Measurements from ENCODE around the gene SHC2.
"Not testable (repeated sequence)": the region's sequence is repeated elsewhere in the genome, so short reads cannot be mapped to it uniquely, and the experiment has no call there.

The SHC2 gene

DNA sequence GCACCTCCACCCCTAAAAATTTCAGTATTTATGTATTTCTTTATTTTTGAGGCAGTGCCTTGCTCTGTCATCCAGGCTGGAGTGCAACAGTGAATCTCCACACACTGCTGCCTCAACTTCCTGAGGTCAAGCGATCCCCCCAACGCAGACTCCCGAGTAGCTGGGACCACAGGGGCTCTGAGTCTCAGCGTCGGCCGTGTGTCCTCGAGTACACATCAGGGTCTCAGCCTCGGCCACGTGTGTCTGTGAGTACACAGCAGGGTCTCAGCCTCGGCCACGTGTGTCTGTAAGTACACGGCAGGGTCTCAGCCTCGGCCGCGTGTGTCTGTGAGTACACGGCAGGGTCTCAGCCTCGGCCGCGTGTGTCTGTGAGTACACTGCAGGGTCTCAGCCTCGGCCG, 73.1 kb downstream of the SHC2 start:
- DNase-seq: no peak

DNA sequence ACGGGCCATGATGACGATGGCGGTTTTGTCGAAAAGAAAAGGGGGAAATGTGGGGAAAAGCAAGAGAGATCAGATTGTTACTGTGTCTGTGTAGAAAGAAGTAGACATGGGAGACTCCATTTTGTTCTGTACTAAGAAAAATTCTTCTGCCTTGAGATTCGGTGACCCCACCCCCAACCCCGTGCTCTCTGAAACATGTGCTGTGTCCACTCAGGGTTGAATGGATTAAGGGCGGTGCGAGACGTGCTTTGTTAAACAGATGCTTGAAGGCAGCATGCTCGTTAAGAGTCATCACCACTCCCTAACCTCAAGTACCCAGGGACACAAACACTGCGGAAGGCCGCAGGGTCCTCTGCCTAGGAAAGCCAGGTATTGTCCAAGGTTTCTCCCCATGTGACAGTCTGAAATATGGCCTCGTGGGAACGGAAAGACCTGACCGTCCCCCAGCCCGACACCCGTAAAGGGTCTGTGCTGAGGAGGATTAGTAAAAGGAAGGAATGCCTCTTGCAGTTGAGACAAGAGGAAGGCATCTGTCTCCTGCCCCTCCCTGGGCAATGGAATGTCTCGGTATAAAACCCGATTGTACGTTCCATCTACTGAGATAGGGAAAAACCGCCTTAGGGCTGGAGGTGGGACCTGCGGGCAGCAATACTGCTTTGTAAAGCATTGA, 74.1 kb downstream of the SHC2 start:
- not testable (repeated sequence) for DNase-seq

DNA sequence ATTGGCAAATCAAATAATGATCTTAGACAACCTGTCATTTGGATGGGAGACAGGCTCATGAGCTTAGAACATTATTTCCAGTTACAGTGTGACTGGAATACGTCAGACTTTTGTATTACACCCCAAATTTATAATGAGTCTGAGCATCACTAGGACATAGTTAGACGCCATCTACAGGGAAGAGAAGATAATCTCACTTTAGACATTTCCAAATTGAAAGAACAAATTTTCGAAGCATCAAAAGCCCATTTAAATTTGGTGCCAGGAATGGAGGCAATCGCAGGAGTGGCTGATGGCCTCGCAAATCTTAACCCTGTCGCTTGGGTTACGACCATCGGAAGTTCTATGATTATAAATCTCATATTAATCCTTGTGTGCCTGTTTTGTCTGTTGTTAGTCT, 74.6 kb downstream of the SHC2 start:
- not testable (repeated sequence) for DNase-seq

DNA sequence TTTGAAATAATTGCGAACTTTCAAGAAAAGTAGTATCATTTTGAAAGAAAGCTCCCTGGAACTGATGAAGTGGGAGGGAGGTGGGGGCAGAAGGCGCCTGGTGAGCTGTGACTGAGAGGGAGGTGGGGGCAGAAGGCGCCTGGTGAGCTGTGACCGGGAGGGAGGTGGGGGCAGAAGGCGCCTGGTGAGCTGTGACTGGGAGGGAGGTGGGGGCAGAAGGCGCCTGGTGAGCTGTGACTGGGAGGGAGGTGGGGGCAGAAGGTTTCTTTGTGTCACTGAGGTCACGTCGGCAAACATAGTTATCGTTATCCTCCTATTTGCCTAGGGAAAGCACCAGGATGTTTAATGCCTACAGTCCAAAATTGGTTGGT, 76.0 kb downstream of the SHC2 start:
- no peak for DNase-seq

DNA sequence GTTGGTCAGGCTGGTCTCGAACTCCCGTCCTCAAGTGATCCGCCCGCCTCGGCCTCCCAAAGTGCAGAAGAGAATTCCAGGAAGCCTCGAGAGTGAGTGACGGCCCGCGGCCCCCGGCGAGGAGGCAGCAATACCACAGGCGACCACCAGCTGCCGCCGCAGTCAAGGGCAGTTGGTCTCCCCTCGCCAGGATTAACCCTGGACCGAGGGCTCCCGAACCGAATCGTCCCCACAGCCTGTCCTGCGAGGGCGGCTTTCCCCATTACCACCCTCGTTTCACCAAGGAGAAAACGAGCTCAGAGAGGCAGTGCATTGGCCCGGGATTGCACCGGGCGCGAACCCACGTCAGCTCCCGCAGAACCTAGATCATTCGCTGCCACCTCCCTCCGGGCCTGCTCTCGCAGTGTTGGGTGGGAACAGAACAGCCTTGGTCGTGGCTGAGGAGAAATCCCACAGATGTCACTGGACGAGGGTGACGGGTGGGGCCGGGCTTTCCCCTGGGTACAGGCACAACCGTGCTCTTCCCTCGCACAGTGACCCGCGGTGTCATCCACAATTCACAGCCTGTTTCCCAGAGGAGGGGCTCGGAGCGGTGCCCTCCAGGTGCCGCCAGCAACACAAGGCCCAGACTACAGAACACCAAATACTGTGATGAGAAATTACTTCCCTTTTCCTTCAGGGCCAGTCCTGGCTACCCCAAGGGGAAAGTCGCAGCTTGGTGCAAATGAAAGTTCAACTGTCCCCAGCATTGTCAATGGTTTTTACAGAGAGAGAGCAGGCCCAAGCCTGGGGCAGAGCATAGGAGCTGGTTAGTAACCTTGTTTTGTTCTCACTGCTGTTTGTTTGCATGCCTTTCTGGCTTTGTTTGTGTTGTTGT, 76.7 kb downstream of the SHC2 start:
- peak; percentile 49 for DNase-seq

DNA sequence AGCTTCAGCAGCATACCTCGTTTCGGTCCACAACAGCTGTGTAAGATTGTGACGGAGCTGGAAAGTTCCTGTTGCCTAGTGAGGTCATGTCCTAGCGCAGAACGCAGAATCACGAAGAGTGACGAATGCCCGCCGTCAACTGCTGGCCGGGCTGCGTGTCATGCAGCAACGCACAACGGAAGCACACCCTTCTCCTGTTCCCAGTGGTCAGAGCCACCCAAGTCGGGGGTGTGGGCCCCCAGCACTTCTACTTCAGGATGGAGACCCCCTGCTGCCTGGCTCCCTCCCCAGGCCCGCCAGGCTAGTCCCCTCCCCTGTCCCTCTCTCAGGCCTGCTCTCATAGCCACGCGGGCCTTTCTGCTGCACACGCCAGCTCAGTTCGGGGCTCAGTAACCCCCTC, 77.8 kb downstream of the SHC2 start:
- DNase-seq: no peak

DNA sequence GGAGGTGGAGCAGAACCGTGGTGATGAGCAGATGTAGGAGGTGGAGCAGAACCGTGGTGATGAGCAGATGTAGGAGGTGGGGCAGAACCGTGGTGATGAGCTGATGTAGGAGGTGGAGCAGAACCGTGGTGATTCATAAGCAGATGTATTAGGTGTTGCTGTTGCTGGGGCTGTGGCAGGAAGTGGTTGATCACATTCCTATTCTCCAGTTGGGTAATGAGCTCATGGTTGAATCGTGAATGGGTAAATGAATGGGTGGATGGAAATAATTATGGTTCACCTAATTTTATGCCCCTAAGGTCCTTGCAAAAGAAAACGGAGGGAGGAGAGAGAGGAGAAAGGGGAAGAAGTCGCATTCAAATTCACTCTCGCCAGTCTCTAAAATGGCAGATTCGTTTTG, 78.3 kb downstream of the SHC2 start:
- DNase-seq: peak; percentile 51

DNA sequence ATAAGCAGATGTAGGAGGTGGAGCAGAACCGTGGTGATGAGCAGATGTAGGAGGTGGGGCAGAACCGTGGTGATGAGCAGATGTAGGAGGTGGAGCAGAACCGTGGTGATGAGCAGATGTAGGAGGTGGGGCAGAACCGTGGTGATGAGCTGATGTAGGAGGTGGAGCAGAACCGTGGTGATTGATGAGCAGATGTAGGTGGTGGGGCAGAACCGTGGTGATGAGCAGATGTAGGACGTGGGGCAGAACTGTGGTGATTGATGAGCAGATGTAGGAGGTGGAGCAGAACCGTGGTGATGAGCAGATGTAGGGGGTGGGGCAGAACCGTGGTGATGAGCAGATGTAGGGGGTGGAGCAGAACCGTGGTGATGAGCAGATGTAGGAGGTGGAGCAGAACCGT, 78.9 kb downstream of the SHC2 start:
- DNase-seq: peak; percentile 34

DNA sequence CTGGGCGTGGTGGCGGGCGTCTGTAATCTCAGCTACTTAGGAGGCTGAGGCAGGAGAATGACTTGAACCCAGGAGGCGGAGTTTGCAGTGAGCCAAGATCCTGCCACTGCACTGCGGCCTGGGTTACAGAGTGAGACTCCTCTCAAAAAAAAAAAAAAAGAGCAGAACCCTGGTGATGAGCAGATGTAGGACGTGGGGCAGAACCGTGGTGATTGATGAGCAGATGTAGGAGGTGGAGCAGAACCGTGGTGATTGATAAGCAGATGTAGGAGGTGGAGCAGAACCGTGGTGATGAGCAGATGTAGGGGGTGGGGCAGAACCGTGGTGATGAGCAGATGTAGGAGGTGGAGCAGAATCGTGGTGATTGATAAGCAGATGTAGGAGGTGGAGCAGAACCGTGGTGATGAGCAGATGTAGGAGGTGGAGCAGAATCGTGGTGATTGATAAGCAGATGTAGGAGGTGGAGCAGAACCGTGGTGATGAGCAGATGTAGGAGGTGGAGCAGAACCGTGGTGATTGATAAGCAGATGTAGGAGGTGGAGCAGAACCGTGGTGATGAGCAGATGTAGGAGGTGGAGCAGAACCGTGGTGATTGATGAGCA, 80.1 kb downstream of the SHC2 start:
- DNase-seq: not testable (repeated sequence)

DNA sequence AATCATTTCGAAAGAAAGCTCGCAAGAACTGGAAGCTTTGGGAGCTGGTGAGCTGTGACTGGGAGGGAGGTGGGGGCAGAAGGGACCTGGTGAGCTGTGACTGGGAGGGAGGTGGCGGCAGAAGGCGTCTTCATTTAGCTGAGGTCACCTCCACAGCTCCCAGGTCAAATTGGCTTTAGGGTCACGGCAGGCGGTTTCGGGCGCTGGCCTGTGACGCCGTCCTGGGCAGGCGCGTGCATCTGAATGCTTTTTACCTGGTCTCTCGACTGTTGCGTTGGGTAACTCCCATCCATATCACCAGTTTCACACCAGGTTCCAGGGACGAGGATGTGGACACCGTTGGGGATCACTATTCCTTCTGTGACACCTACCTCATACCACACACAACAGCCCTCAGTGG, 81.0 kb downstream of the SHC2 start:
- DNase-seq: no peak

DNA sequence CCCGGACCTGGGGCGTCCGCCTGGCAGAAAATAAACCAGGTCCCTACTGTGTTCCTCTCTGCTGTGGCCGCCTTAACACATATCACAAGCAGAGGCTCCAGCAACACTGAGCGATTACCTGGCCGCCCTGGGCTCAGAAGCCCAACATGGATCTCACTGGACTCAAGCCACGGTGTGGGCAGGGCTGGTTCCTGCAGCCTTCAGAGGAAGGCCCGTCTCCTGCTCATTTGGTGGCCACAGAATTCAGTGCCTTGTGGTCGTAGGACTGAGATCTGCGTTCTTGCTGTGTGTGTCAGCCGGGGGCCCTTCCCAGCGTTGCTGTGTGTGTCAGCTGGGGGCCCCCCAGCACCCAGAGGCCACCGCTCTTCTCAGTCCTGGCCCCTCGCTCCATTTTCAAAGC, 82.1 kb downstream of the SHC2 start:
- no peak for DNase-seq

DNA sequence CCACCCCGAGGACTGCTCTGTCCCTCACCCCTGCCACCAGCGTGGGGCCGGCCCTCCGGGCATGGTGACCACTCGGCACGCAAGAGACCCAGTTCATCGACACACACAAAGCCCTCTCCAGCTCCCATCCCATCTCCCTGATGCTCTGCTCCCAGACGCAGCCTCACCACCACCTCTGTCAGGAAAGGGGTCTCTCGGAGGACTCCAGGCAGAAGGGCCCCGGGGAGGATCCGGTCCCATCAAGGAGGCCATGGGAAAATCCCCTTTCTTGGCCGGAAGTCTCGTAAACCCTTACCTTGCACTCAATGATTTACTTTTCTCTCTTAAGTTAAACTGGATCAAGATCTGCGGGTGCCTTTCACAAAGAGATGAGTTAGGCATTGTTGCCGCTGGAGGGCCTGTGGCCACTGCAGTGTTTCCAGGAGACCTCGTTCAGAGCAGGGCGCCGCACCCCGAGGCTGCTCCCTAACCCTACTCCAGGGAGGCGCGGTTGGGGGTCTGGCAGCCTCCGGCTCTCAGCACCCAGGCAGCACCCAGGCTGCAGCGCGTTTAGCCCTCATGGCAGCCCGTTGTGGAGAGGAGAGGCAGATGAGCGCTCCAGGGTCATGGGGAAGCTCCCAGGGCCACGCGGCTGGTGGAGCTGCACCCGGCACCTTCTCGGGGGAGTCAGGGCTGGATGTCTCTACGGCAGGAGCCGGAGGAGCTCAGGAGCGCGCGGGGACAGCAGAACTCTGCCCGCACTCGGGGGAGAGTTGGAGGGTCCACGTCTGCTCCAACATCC, 82.8 kb downstream of the SHC2 start:
- no peak for DNase-seq

DNA sequence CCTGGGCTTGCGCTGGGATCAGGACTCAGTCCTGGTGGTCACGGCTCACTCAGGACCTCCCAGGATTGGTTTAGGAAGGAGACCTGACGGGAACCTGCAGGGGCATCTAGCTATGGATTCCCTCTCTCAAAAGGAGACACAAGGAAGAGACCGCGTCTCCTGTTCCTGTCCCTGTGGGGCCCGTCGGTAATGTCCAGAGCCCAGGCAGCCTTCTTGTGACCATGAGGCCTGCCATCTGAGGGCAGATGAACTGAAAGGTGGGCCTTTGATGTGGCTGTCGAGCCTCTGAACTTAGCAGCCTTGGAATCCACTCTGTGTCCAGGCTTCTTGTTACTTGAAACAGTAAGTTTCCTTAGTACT, 84.7 kb downstream of the SHC2 start:
- no peak for DNase-seq

DNA sequence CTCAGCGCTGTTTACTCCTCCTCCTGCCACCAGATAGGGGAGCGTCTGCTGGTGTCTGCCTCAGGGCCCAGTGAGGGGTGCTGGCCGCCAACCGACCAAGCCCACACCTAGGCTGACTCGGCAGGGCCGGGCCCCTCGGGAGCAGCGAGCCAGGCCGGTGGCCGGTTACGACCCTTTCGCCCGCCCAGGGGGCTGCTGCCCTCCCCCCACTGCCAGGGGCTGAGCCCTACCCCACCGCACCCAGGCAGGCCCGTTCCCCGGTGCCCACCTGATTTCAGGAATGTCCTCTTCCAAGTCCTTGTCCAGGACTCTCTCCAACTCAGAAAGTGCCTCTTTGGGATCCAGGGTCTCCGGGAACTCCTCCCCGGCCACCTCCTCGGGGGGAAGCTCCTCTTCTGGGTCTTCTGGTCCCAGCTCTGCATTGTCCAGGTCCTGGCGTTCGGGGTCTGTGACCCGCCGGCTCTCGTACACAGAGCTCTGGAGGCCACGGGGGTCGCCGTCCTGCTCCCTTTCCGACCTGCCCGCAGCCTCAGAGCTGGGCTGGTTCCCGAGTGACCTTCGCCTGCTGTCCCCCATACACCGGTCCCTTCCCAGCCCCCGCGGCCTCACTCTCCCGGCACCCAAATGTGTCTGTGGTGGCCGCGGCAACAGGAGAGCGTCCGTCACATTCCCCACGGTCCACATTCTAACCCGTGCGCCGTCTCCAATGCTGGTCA, 85.3 kb downstream of the SHC2 start:
- DNase-seq: no peak

DNA sequence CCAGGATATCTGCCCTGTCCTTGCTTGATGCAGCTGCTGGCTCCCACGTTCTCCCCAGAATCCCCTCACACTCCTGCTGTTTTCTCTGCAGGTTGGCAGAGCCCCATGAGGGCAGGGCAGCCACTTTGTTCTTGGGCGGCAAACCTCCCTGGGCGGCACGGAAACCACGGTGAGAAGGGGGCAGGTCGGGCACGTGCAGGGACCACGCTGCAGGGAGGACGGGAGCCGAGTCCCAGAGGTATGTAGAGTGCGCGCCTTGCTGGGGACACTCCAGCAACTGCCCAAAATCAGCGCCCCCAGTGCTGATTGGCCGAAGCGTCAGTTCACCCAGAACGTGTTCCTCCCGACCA, 86.0 kb downstream of the SHC2 start:
- DNase-seq: no peak

DNA sequence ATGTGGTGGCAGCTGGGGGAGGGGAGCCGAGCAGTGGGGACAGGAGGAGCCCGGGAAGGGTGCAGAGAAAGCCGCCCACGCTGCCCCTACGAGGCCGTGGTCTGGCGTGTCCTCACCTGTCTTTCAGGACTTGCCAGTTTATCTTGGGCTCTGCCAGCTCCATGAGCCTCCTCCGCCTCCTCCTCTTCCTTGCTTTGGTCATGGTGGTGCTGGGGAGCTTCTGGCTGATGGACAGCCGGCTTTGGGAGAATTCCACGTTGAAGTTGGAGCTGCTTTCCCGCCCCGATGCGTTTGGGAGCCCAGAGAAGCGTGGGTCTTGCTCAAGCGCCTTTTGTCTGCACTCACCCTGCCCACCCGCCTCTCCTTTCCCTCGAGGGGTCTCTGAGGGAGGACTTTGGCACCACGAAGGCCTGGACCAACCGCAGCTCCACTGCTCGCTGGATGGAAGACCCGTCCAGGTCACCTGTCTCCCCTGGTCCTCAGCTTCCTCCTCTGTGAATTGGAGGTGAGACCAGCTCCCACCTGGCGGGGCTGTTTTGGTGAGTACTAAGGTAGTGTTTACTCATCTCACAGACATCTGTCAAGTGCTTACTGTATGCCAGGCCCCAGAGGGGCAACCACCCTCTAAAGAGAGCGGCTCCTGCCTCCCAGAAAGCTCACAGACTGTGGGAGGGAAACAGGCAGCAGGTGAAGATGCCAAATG, 86.5 kb downstream of the SHC2 start:
- DNase-seq: no peak

DNA sequence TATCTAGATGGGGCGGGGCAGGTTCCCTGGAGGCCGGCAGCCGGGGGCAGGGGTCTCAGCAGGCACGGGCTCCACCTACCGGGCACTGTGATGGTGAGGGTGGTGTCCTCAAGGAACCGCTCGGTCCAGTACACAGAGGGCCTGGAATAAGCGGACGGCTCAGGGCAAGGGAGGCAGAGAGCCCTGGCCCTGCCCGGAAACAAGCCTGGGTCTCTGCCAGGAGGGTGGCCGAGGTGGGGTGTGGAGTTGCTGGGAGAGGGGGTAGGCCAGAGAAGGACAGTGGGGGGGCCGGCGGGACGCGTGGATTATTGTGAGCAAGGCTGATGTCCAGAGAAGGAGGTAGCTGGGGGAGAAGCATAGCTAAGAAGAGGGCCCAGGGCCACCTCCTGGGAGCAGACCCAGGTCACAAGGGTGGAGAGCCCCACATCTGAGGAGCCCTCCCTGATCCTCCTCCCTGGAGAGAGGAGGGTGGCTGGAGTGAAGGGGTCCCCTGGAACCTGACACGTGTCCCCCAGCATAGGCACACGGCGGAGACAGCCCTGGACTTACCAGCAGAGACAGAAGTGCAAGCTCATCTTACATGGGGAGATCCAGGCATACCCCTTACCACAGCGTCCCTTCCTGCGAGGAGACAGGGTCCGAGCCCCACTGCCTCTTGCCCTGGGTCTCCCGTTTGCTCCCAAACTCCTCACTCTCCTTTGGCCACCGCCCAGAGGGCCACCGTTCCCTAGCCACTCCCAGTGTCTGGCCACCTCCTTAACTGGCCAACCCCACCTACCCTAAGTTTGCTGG, 87.2 kb downstream of the SHC2 start:
- DNase-seq: no peak

DNA sequence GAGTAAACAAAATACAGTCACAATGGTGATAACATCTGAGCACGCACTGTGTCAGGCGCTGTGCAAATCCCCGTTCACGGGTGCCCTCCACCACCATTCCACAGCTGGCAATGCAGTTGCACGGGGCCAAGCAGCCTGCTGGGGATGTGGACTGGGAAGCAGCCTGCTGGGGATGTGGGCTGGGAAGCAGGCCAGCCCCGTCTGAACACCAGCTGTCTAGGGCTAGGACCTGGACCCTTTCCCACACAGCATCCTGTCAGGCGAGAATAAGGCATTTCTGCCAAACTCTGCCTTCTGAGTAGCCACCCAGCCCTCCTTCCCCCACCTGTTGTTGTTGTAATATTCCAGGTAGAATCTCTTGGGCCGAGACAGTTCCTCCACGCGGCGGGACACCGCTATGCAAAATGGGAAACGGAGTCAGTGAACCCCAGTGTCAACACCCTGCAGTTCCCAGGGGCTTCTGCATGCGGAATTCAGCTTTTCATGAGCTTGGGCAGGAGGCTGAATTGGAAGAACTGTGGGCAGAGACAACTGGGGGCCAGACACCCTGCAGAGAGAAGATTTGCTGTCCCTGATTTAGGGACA, 88.4 kb downstream of the SHC2 start:
- DNase-seq: no peak

DNA sequence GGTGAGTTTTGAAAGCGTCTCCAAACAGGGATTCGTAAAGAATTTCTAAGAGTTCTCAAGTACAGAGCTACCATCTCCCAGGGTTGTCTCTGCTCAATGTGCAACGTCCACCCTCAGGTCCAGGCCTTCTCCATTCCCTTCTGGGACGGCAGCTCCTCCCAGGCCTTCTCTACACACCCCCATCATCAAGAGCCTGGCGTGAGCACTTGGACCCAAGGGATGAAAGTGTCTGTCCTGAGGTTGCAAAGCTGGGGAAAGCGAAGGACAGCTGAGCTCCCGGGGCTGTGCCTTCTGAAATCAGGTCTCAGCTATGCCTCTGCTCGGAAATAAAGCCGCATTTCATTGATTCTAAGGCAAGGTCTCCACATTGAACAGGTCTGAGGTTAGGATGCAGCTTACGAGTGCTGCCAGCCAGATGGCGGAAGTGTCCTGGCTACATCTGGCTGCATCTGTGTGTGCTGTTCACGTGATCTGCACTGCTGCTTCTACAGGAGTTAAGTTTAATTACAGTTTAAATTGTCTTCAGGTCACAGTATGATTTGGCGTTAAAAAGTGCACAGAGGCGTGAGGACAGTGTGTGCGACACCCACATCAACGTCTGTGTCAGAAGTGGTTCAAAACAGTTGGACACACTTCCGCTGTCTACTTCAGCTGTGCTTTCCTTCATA, 89.2 kb downstream of the SHC2 start:
- DNase-seq: no peak

DNA sequence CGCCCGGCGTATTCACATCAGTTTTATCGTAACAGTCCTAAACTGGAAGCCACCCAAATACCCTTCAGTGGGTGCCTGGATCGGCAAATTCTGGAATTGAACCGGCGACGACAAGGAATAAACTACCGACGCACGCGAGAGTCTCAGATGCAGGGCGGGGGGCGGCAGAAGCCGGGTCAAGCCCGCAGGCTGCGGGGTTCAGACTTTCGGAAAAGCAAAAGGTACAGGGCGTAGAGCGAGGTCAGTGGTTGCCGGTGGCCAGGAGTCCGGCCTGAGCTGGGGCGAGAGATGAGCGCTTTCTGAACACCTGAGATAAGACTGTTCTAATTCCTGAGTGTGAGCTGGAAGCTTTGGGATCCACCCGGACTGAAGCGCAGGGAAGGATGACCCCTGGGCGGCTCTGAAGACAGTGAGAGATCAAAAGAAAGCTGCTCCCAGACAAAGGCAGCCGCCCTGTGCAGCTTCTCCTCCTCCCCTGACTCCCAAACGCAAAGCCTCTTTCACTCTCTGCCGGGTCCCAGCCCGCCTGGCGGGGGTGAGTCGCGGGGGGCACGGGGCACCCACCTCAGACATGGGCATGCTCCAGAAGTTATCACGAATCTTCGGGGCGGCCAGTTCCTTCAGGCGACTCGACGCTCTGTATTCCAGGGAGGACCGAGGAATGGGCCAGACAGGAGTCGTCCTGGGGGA, 90.0 kb downstream of the SHC2 start:
- no peak for DNase-seq
